Measurements from ENCODE around the gene FMO2.

The FMO2 gene

DNA sequence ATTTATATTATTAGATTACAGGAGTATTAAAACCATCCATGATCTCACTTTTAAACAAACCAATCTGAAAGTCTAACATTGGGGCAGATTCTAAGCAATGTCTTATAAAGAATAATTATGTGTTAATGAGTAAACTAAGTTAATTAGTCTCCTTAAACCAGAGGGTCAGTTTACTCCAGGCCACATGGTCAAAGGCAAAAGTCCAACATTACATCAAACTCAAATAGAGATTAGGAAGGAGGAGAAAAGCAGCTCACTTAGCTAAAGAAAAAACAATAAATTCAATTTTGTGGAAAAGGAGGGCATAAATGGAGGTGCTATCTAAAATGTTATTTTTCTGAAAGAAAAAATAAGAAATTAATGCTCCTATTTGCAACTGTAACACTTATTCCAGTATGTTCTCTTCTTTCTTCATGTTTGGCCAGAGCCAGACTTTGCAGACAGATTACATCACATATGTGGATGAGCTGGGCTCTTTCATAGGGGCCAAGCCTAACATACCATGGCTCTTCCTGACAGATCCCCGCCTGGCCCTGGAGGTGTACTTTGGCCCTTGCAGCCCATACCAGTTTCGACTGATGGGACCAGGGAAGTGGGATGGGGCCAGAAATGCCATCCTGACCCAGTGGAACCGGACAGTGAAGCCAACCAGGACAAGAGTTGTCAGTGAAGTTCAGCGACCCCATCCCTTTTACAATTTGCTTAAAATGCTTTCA lies 24.3 kb upstream of the FMO2 start:
- Mint-ChIP-seq H3K27ac (no peak overlapping the region), H3K4me1 (no peaks in the 10 kb centered on the region), H3K27me3 (peaks cover 7% of the 10 kb centered on the region), H3K4me3 (no peak overlapping the region), H3K9me3 (no peaks in the 10 kb centered on the region)
- DNase-seq (no peak), ATAC-seq (no peak)

DNA sequence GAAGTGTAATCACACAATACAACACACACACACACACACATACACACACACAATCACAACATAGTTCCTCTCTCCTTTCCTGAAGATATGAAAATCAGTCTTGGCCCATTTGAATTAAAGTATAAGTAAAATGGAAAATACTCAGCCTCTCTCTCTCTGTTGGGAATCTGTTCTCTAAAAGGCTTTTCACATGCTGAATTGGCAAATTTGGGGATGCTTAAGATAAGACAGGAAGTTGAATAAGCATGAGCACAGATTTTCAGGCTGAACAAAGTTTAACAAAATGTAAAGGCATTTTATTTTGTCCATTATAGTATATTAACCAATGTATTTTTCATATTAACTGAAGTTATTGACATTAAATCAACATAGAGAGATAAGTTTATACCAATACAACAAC lies 23.7 kb upstream of the FMO2 start:
- Mint-ChIP-seq H3K4me1 (no peaks in the 10 kb centered on the region), H3K27me3 (peaks cover 7% of the 10 kb centered on the region), H3K27ac (no peak overlapping the region), H3K9me3 (no peaks in the 10 kb centered on the region), H3K4me3 (no peak overlapping the region)
- ATAC-seq (no peak), DNase-seq (no peak)

DNA sequence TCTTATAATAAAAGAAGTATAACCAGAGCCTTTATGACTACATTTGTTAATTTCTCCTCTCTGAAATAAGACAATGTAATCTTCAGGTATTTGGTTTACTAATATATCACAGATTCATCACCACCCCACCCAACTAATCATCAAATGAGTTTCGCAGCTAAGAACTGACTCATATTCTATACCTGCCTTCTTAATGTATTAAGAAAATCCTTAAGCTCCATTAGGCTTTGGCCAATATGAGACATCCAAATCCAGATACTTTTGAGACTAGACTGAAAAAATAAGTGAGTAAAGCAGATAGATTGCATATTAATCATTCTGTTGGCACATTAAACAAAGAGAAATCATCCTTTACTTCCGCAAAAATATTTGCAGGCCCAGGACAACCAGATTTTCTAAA lies 18.7 kb upstream of the FMO2 start:
- DNase-seq (no peak), ATAC-seq (no peak)
- peaks cover 0 to 6% of the 10 kb centered on the region in 2 donors for H3K9me3 Mint-ChIP-seq
- no peak overlapping the region for H3K4me3 Mint-ChIP-seq
- H3K27ac Mint-ChIP-seq = no peak overlapping the region
- no peaks in the 10 kb centered on the region for H3K4me1 Mint-ChIP-seq
- H3K27me3 Mint-ChIP-seq = peaks cover 25% of the 10 kb centered on the region

- Mint-ChIP-seq H3K4me1 (no peaks in the 10 kb centered on the region), H3K27ac (no peak overlapping the region), H3K4me3 (no peak overlapping the region), H3K9me3 (peaks cover 0 to 6% of the 10 kb centered on the region in 2 donors), H3K27me3 (peaks cover 25% of the 10 kb centered on the region)
- no peak for DNase-seq
- no peak for ATAC-seq
Measured at GRCh38 chr1:171167785-171168184, 17.3 kb upstream of the FMO2 start.

- Mint-ChIP-seq H3K27ac (no peak overlapping the region), H3K4me1 (no peaks in the 10 kb centered on the region), H3K27me3 (peaks cover 25% of the 10 kb centered on the region), H3K9me3 (peaks cover 0 to 6% of the 10 kb centered on the region in 2 donors), H3K4me3 (no peak overlapping the region)
- no peak for ATAC-seq
- DNase-seq = no peak
Measured at GRCh38 chr1:171172471-171172870, 12.6 kb upstream of the FMO2 start.

DNA sequence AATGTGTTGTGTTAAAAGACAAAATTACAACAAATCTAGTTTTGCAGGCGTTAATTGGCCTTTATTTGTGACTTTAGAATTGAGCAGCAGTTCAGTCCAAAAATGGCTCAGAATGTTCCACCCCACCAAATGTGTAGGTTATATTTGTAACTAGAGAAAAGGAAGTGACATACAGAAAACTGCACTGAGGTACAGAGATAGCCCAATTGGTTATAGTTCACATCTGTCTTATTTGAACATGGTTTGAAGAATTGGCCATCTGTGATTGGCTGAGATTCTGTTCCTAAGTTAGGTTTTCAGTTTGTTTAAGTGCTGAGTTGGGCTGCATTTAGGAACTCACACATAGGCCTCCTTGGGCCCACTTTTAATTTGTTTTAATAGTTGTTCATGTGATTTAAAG lies 12.0 kb upstream of the FMO2 start:
- H3K9me3 Mint-ChIP-seq = peaks cover 0 to 6% of the 10 kb centered on the region in 2 donors
- no peaks in the 10 kb centered on the region for H3K4me1 Mint-ChIP-seq
- H3K27ac Mint-ChIP-seq = no peak overlapping the region
- peaks cover 25% of the 10 kb centered on the region for H3K27me3 Mint-ChIP-seq
- H3K4me3 Mint-ChIP-seq = no peak overlapping the region
- ATAC-seq = no peak
- no peak for DNase-seq

GRCh38 chr1:171174560-171175294 lies 10.4 kb upstream of the FMO2 start:
- ATAC-seq (no peak), DNase-seq (no peak)
- H3K4me1 Mint-ChIP-seq = no peaks in the 10 kb centered on the region
- H3K4me3 Mint-ChIP-seq = no peak overlapping the region
- no peaks in the 10 kb centered on the region for H3K9me3 Mint-ChIP-seq
- H3K27ac Mint-ChIP-seq = no peak overlapping the region
- peaks cover 13% of the 10 kb centered on the region for H3K27me3 Mint-ChIP-seq

DNA sequence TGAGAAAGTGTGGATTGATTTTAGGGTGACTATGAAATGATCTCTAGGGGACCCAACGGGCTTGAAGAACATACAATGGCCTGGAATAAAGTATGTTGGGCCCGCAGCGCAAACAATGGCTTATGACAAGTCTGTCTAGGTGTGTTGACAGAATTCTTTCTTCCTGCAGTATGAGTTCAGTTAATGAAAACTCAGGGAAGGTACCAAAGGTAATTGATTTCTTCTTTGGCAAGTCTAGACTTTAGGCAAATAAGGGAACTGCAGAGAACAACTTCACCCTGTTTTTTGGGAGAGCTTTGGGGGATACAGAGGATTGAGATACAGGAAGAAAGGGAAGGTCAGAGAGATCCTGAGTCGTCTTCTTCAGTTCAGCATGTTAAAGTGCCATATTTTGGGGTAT lies 7.8 kb upstream of the FMO2 start:
- no peaks in the 10 kb centered on the region for H3K9me3 Mint-ChIP-seq
- H3K27ac Mint-ChIP-seq = no peak overlapping the region
- no peaks in the 10 kb centered on the region for H3K4me1 Mint-ChIP-seq
- DNase-seq (no peak), ATAC-seq (no peak)
- no peak overlapping the region for H3K4me3 Mint-ChIP-seq
- H3K27me3 Mint-ChIP-seq = no peaks in the 10 kb centered on the region

DNA sequence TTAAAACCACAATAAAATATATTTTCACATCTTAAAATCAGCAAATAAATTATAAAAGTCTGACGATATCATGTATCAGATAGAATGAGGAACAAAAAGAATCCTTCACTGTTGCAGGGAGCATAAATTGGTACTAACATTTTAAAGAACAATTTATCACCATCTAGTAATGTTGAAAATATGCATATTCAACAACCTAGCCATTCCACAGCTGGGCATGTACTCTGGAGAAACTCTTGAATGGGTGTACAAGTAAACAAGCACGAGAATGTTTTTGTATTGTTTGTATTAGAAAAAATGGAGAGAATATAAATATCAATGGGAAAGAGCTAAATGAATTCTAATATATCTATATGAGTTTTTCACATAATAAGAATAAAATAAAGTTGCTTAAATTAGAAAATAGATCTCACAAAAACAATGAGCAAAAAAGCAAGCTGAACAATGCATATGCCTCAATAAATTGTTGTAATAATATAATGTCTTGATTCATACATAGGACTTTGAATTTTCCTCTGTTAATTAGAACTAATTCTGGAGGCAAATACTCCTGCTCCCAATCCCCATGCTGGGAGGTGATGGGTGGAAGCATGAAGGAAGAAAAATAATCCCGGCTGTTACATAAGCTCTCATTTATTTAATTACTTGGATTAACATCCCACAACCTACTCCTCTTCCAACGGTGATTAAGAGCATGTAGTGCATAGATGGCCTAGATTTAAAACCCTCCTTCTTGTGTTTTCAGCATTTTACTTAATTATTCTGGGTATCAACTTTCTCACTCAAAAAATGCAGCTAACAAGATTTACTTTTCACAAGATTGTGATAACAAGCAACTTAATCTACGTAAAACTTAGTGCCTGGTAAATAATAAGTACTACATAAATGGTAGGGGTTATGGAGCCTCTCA lies 5.5 kb upstream of the FMO2 start:
- H3K27ac Mint-ChIP-seq = no peak overlapping the region
- no peaks in the 10 kb centered on the region for H3K27me3 Mint-ChIP-seq
- DNase-seq (no peak), ATAC-seq (no peak)
- no peaks in the 10 kb centered on the region for H3K9me3 Mint-ChIP-seq
- no peaks in the 10 kb centered on the region for H3K4me1 Mint-ChIP-seq
- no peak overlapping the region for H3K4me3 Mint-ChIP-seq

DNA sequence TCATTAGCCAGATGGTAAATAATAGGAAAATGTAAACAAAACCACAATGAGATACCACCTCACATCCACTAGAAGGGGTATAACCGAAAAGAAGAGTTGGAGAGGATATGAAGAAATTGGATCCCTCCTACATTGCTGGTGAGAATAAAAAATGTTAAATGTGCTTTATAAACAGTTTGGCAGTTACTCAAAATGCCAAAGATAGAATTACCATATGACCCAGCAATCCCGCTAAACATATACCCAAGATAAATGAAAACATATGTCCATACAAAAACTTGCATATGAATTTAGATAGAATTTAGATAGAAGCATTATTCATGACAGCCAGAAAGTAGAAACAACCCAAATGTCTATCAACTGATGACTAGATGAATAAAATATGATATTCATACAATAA lies 4.4 kb upstream of the FMO2 start:
- no peak overlapping the region for H3K27ac Mint-ChIP-seq
- DNase-seq (no peak), ATAC-seq (no peak)
- no peaks in the 10 kb centered on the region for H3K4me1 Mint-ChIP-seq
- no peaks in the 10 kb centered on the region for H3K9me3 Mint-ChIP-seq
- H3K27me3 Mint-ChIP-seq = peaks cover 10% of the 10 kb centered on the region
- H3K4me3 Mint-ChIP-seq = no peak overlapping the region

- peak; percentile 33 to 38 for DNase-seq
- H3K4me1 Mint-ChIP-seq = no peaks in the 10 kb centered on the region
- H3K27ac Mint-ChIP-seq = no peak overlapping the region
- peak; percentile 52 for ATAC-seq
- H3K4me3 Mint-ChIP-seq = no peak overlapping the region
- peaks cover 19% of the 10 kb centered on the region for H3K27me3 Mint-ChIP-seq
- H3K9me3 Mint-ChIP-seq = no peaks in the 10 kb centered on the region
Measured at GRCh38 chr1:171188388-171189266, 3.5 kb downstream of the FMO2 start.

- peaks cover 6% of the 10 kb centered on the region for H3K27me3 Mint-ChIP-seq
- H3K4me3 Mint-ChIP-seq = no peak overlapping the region
- H3K9me3 Mint-ChIP-seq = no peaks in the 10 kb centered on the region
- H3K4me1 Mint-ChIP-seq = no peaks in the 10 kb centered on the region
- no peak for DNase-seq
- no peak for ATAC-seq
- no peak overlapping the region for H3K27ac Mint-ChIP-seq
Measured at GRCh38 chr1:171191992-171192391, 6.9 kb downstream of the FMO2 start.

- Mint-ChIP-seq H3K27ac (no peak overlapping the region), H3K27me3 (no peaks in the 10 kb centered on the region), H3K4me1 (no peaks in the 10 kb centered on the region), H3K4me3 (no peak overlapping the region), H3K9me3 (no peaks in the 10 kb centered on the region)
- no peak for ATAC-seq
- DNase-seq = no peak
Measured at GRCh38 chr1:171195767-171196166, 10.7 kb downstream of the FMO2 start.

DNA sequence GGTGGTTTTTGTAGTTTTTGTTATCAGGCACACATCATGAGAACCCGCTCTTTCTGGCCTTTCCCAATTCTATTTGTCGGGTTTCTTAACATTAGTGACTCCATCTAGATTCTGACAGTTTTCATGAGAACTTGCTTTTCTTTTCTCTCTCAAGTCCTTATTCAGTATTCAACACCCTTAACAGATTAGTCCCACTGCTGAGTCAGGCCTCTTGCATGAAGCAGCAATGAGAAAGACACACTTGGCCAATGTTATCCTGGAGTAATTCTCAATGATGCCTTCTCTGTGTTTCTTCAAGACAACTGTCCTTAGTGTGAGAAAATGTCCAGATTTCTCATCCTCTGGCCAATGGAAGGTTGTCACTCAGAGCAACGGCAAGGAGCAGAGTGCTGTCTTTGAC lies 11.3 kb downstream of the FMO2 start:
- ATAC-seq (no peak), DNase-seq (no peak)
- Mint-ChIP-seq H3K27me3 (no peaks in the 10 kb centered on the region), H3K4me3 (no peak overlapping the region), H3K9me3 (no peaks in the 10 kb centered on the region), H3K27ac (no peak overlapping the region), H3K4me1 (no peaks in the 10 kb centered on the region)

- Mint-ChIP-seq H3K9me3 (no peaks in the 10 kb centered on the region), H3K27ac (no peak overlapping the region), H3K4me1 (no peaks in the 10 kb centered on the region), H3K27me3 (no peaks in the 10 kb centered on the region), H3K4me3 (no peak overlapping the region)
- no peak for ATAC-seq
- no peak for DNase-seq
Measured at GRCh38 chr1:171198081-171198480, 13.0 kb downstream of the FMO2 start.

All from stimulated activated naive CD8-positive, alpha-beta T cell treated with anti-CD3 and anti-CD28 coated beads, Interleukin-15, amount 100 ng/mL, for 72 hours (primary cell).